Measurements from ENCODE around the gene PTPRN2.

- TF ChIP-seq POLR2A (IDR thresholded peaks at IDR 0.05): no peak
- no peak for TF ChIP-seq CTCF (IDR thresholded peaks at IDR 0.05)
- no peak for TF ChIP-seq EP300 (IDR thresholded peaks at IDR 0.05)
- TF ChIP-seq POLR2AphosphoS5 (IDR thresholded peaks at IDR 0.05): no peak
Measured at GRCh38 chr7:157660971-157661610, 926.5 kb downstream of the PTPRN2 start.

Measured in sigmoid colon (tissue), 4 donors.